H1 (cell line): ENCODE data around the gene VWA2. TPM values are rescaled to one million over a fixed set of nuclear protein-coding genes. Genes with fewer than 3 reads are reported as not detected.

Experiments used
- CTCF ChIA-PET: fragments of 300-600 bp; sonication (Branson Sonifier 250); formaldehyde crosslinking; loops from one replicate; lab custom pipeline; 2021; ENCODE audit not compliant: partially characterized antibody; lab: Charles Lee
- POLR2A ChIA-PET: fragments of 300-600 bp; sonication (Branson Sonifier 250); formaldehyde crosslinking; loops from one replicate; lab custom pipeline; 2021; ENCODE audit warnings: inconsistent platforms; ENCODE audit not compliant: partially characterized antibody; lab: Charles Lee
- DNase-seq, 2 experiments: peaks; one replicate each; pipeline versions ENCODE4 v3.0.0 to v3.0.0-alpha.2; 2010 to 2022; ENCODE audit warnings: low spot score in 2 of 2, low read depth in 1 of 2, mixed read lengths in 1 of 2
- FAIRE-seq: peaks from 2 replicates; lab custom pipeline; 2011; peaks lifted over from hg19 to GRCh38; lab: Jason Lieb, UNC
- H2AFZ ChIP-seq: 2 replicates; pipeline ENCODE4 v1.8.1; 2012; ENCODE audit warnings: low read length, inconsistent platforms
- H2AK5ac ChIP-seq: 2 replicates; pipeline ENCODE4 v1.6.1; 2013; ENCODE audit warnings: low read depth, low read length
- H2BK120ac ChIP-seq: replicated peaks from 2 replicates; pipeline ENCODE3; 2013; ENCODE audit warnings: low read depth, low read length, inconsistent platforms
- H2BK12ac ChIP-seq: 2 replicates; pipeline ENCODE4 v1.6.1; 2013; ENCODE audit warnings: low read depth, low read length
- H2BK15ac ChIP-seq: 2 replicates; pipeline ENCODE4 v1.6.1; 2013; ENCODE audit warnings: low read length
- H2BK20ac ChIP-seq: 2 replicates; pipeline ENCODE4 v1.6.1; 2013; ENCODE audit warnings: low read length
- H2BK5ac ChIP-seq: 2 replicates; pipeline ENCODE4 v1.6.1; 2013; ENCODE audit warnings: low read depth, low read length
- H3K14ac ChIP-seq: 2 replicates; pipeline ENCODE4 v1.6.1; 2013; ENCODE audit warnings: inconsistent platforms; ENCODE audit not compliant: insufficient read length
- H3K18ac ChIP-seq: 2 replicates; pipeline ENCODE4 v1.6.1; 2013; ENCODE audit warnings: low read length; ENCODE audit errors: extremely low read depth
- H3K23ac ChIP-seq: 2 replicates; pipeline ENCODE4 v1.6.1; 2013; ENCODE audit warnings: inconsistent platforms; ENCODE audit not compliant: insufficient read length
- H3K23me2 ChIP-seq: 2 replicates; pipeline ENCODE4 v1.6.1; 2013; ENCODE audit warnings: low read depth, low read length
- H3K27ac ChIP-seq: 2 replicates; pipeline ENCODE4 v1.6.1; 2011; ENCODE audit warnings: low read depth, low read length, inconsistent platforms
- H3K27me3 ChIP-seq, 4 experiments: replicated peaks in 1 of 4; 1 replicate in 1 of 4; 2 replicates in 3 of 4; pipeline versions ENCODE4 v1.6.1 to v1.8.1; 2011 to 2013; ENCODE audit warnings: low read length in 3 of 4, mild to moderate bottlenecking in 3 of 4, inconsistent platforms in 2 of 4, mixed read lengths in 2 of 4, moderate library complexity in 1 of 4; ENCODE audit not compliant: control insufficient read depth in 3 of 4, insufficient read depth in 3 of 4; ENCODE audit errors: extremely low read depth in 1 of 4
- H3K36me3 ChIP-seq, 4 experiments: 2 replicates each; pipeline versions ENCODE4 v1.6.1 to v1.8.1; 2011 to 2013; ENCODE audit warnings: mild to moderate bottlenecking in 4 of 4, low read length in 3 of 4, moderate library complexity in 2 of 4, control low read depth in 1 of 4, inconsistent platforms in 1 of 4; ENCODE audit not compliant: insufficient read depth in 4 of 4, control insufficient read depth in 2 of 4
- H3K4ac ChIP-seq: replicated peaks from 2 replicates; pipeline ENCODE3; 2013; ENCODE audit warnings: low read length, low read depth, mixed read lengths, inconsistent platforms; ENCODE audit not compliant: insufficient read length
- H3K4me1 ChIP-seq, 4 experiments: replicated peaks in 1 of 4; 1 replicate in 1 of 4; 2 replicates in 3 of 4; pipeline versions ENCODE4 v1.6.1 to v1.8.1; 2011 to 2013; ENCODE audit warnings: low read length in 3 of 4, inconsistent platforms in 2 of 4, mixed read lengths in 1 of 4; ENCODE audit not compliant: insufficient read depth in 4 of 4, control insufficient read depth in 3 of 4
- H3K4me2 ChIP-seq, 2 experiments: 2 replicates each; pipeline versions ENCODE4 v1.6.1 to v1.8.1; 2011 to 2013; ENCODE audit warnings: low read depth in 2 of 2, low read length in 2 of 2, control low read depth in 1 of 2, inconsistent platforms in 1 of 2, mild to moderate bottlenecking in 1 of 2; ENCODE audit not compliant: insufficient read depth in 1 of 2
- H3K4me3 ChIP-seq, 4 experiments: fragments of 200-600, 300-600 bp in 1 of 4; sonication (generic), shearing (Covaris generic), sonication (Bioruptor Twin) in 1 of 4; 2 replicates each; pipeline versions ENCODE4 v1.5.1 to v1.8.1; 2011 to 2016; ENCODE audit warnings: low read length in 4 of 4, low read depth in 3 of 4, control low read depth in 2 of 4, inconsistent platforms in 2 of 4, mild to moderate bottlenecking in 2 of 4, mixed read lengths in 1 of 4, moderate library complexity in 1 of 4; ENCODE audit not compliant: insufficient read depth in 2 of 4; ENCODE audit errors: extremely low read depth in 1 of 4
- H3K56ac ChIP-seq: replicated peaks from 2 replicates; pipeline ENCODE3; 2013; ENCODE audit warnings: low read depth, mild to moderate bottlenecking, mixed read lengths, low read length, inconsistent platforms; ENCODE audit not compliant: insufficient read length
- H3K79me1 ChIP-seq: 2 replicates; pipeline ENCODE4 v1.6.1; 2013; ENCODE audit warnings: low read depth, low read length, control low read depth
- H3K79me2 ChIP-seq, 2 experiments: 2 replicates each; pipeline versions ENCODE4 v1.6.1 to v1.8.1; 2012 to 2013; ENCODE audit warnings: low read length in 2 of 2, mild to moderate bottlenecking in 2 of 2, inconsistent platforms in 1 of 2; ENCODE audit not compliant: insufficient read depth in 2 of 2, control insufficient read depth in 1 of 2
- H3K9ac ChIP-seq, 4 experiments: replicated peaks in 1 of 4; 1 replicate in 1 of 4; 2 replicates in 3 of 4; pipeline versions ENCODE4 v1.6.1 to v1.8.1; 2011 to 2013; ENCODE audit warnings: low read depth in 3 of 4, low read length in 3 of 4, control low read depth in 2 of 4, mild to moderate bottlenecking in 2 of 4, moderate library complexity in 2 of 4, inconsistent platforms in 1 of 4; ENCODE audit errors: extremely low read depth in 1 of 4
- H3K9me3 ChIP-seq, 2 experiments: 2 replicates each; pipeline versions ENCODE4 v1.6.1 to v1.8.1; 2012 to 2013; ENCODE audit warnings: mild to moderate bottlenecking in 2 of 2, moderate library complexity in 2 of 2, control low read depth in 1 of 2, inconsistent platforms in 1 of 2, low read depth in 1 of 2, low read length in 1 of 2, mixed read lengths in 1 of 2; ENCODE audit not compliant: insufficient read depth in 2 of 2
- H4K20me1 ChIP-seq, 2 experiments: replicated peaks in 1 of 2; 2 replicates each; pipeline versions ENCODE3 to v1.8.1; 2011 to 2013; ENCODE audit warnings: inconsistent platforms in 2 of 2, low read length in 2 of 2, mild to moderate bottlenecking in 1 of 2; ENCODE audit not compliant: insufficient read depth in 2 of 2, control insufficient read depth in 1 of 2
- H4K5ac ChIP-seq: 2 replicates; pipeline ENCODE4 v1.6.1; 2013; ENCODE audit warnings: low read length, low read depth, mixed read lengths, inconsistent platforms; ENCODE audit not compliant: insufficient read length
- H4K8ac ChIP-seq: 2 replicates; pipeline ENCODE4 v1.8.0; 2013; ENCODE audit warnings: mild to moderate bottlenecking, moderate library complexity, low read length, inconsistent platforms; ENCODE audit not compliant: insufficient read depth; ENCODE audit errors: extremely low read depth
- H4K91ac ChIP-seq: replicated peaks from 2 replicates; pipeline ENCODE3; 2013; ENCODE audit warnings: low read length, mixed read lengths, inconsistent platforms; ENCODE audit not compliant: insufficient read length
- EZH2 ChIP-seq: fragments of 200-600 bp; sonication (generic); IDR thresholded peaks from 2 replicates; pipeline ENCODE4 v1.7.1; 2012; ENCODE audit warnings: low read depth, mild to moderate bottlenecking, moderate library complexity, low read length, inconsistent platforms; ENCODE audit not compliant: severe bottlenecking
- RBBP5 ChIP-seq: IDR thresholded peaks from 2 replicates; pipeline ENCODE4 v1.7.1; 2012; ENCODE audit warnings: low read depth, mild to moderate bottlenecking, inconsistent platforms, low read length, moderate library complexity, borderline replicate concordance
- SAP30 ChIP-seq: fragments of 300-600 bp; sonication (generic); IDR thresholded peaks from 2 replicates; pipeline ENCODE4 v1.7.1; 2012; ENCODE audit warnings: low read length, moderate library complexity, mild to moderate bottlenecking, inconsistent platforms; ENCODE audit not compliant: insufficient read depth, insufficient replicate concordance
- SP4 ChIP-seq: IDR thresholded peaks from 2 replicates; pipeline ENCODE4 v1.6.1; 2012; ENCODE audit warnings: low read length, inconsistent platforms
- WGBS, 2 experiments: shearing (Covaris generic) in 1 of 2; methylation state at CpG; one replicate each; pipeline versions ENCODE4 v1.1.6 to v1.1.7; 2013 to 2015; ENCODE audit warnings: low lambda C conversion rate in 2 of 2, mixed read lengths in 2 of 2, inconsistent platforms in 1 of 2, low coverage in 1 of 2, missing lambda C conversion rate in 1 of 2; ENCODE audit not compliant: insufficient replicate concordance in 2 of 2, insufficient coverage in 1 of 2, insufficient read length in 1 of 2; ENCODE audit errors: extremely low coverage in 1 of 2, missing lambda C conversion rate in 1 of 2; 5-methylcytosine and 5-hydroxymethylcytosine counted together
- polyA plus RNA-seq, 7 experiments: library from polyadenylated mRNA; depleted of rRNA in 3 of 7; stranded (reverse) in 5 of 7; unstranded in 2 of 7; fragments of >200 nt in 5 of 7; fragments of 200-250 nt in 2 of 7; gene quantifications; 1 replicate in 5 of 7; 2 replicates in 1 of 7; 4 replicates in 1 of 7; pipeline versions ENCODE4 v1.2.1 to v1.2.3, GENCODE V29; 2011 to 2013; ENCODE audit warnings: missing spikeins in 2 of 7, mixed read lengths in 2 of 7
- total RNA-seq: library from RNA; stranded (reverse); fragmentation: NEBNext Ultra II Directional; extraction: Animal tissue kit (Norgen Biotek cat#: 25700); gene quantifications from 2 replicates; pipeline ENCODE4 v1.2.1, GENCODE V29; 2021
- TF ChIP-seq, protein P1 (sequence below): IDR thresholded peaks from 2 replicates; pipeline ENCODE4 v1.6.1; 2012; ENCODE audit warnings: inconsistent platforms

VWA2 gene
- total and polyA plus RNA-seq, 2 of the 8 experiments (the other 6 are each of a cell fraction or from before 2014, with no cell fraction given): 2.8 to 2.9 TPM

DNA sequence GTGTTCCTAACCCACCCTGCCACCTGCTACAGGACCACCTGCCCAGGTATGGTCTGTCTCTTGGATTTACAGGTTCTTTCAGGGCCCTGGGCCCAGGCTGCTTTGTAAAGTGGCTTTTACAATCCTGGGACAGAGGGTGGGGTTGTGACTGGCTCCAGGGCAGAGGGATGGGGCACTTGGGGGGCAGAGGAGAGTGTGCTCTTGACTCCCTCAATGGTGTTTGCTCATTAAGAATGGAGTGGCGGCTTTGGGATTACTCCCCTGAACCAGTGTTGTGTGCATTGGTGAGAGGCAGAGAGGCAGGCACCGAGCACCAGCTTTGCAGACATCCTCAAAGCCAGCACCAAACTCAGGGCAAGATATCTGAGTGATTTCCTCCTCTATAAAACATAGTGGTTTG lies 43.5 kb downstream of the VWA2 start:
- H3K36me3 ChIP-seq: no peaks in the 10 kb centered on the region
- no peak overlapping the region for H4K8ac ChIP-seq
- H3K23ac ChIP-seq: no peak overlapping the region
- H3K18ac ChIP-seq: no peak overlapping the region
- H3K23me2 ChIP-seq: no peaks in the 10 kb centered on the region
- no peaks in the 10 kb centered on the region; a peak in 1 of 7 replicates for H3K27me3 ChIP-seq
- H3K79me2 ChIP-seq: no peaks in the 10 kb centered on the region
- no peak overlapping the region for H3K14ac ChIP-seq
- H4K91ac ChIP-seq: no peak overlapping the region
- no peak overlapping the region for H2BK5ac ChIP-seq
- no peak overlapping the region for H2AFZ ChIP-seq
- no peak overlapping the region for H4K5ac ChIP-seq
- WGBS, 2 experiments: 88% methylated on average over 2 of the region's 2 CpGs; no CpG with 5 or more reads in 1 of the 2 experiments
- ChIA-PET POLR2A (no interaction called here), CTCF (interaction anchor here (0.7 to 1.5 kb wide), 3 partner anchors 20 to 172 kb away, joined by 3 to 4 read pairs (median 3); no protein-coding TSS in a partner anchor)
- FAIRE-seq (no peak), DNase-seq (no peak)
- no peak overlapping the region for H2BK120ac ChIP-seq
- H4K20me1 ChIP-seq: no peaks in the 10 kb centered on the region
- no peak overlapping the region for H2BK15ac ChIP-seq
- no peak overlapping the region for H3K4me3 ChIP-seq
- no peak overlapping the region for H3K9ac ChIP-seq
- no peaks in the 10 kb centered on the region for H3K9me3 ChIP-seq
- H3K4me1 ChIP-seq: no peaks in the 10 kb centered on the region; a peak in 2 of 7 replicates
- no peak overlapping the region for H3K4ac ChIP-seq
- H3K27ac ChIP-seq: no peak overlapping the region
- no peak for TF ChIP-seq RBBP5
- TF ChIP-seq, protein P1, sequence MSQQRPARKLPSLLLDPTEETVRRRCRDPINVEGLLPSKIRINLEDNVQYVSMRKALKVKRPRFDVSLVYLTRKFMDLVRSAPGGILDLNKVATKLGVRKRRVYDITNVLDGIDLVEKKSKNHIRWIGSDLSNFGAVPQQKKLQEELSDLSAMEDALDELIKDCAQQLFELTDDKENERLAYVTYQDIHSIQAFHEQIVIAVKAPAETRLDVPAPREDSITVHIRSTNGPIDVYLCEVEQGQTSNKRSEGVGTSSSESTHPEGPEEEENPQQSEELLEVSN: no peak
- TF ChIP-seq EZH2: no peak
- no peak for TF ChIP-seq SAP30
- TF ChIP-seq SP4: no peak
- no peaks in the 10 kb centered on the region for H3K79me1 ChIP-seq
- H2BK12ac ChIP-seq: no peak overlapping the region
- no peak overlapping the region for H3K4me2 ChIP-seq
- H2BK20ac ChIP-seq: no peak overlapping the region
- H2AK5ac ChIP-seq: no peak overlapping the region
- H3K56ac ChIP-seq: no peak overlapping the region
